NCI-H146 treated with DMSO at 0.1 percent for 48 hours (cell line): ENCODE results near the gene EHBP1.

ENCODE experiments used
- DNase-seq: peaks from one replicate; lab custom pipeline; 2025; ENCODE audit not compliant: unreplicated experiment; lab: John Stamatoyannopoulos, UW

EHBP1 gene

DNA sequence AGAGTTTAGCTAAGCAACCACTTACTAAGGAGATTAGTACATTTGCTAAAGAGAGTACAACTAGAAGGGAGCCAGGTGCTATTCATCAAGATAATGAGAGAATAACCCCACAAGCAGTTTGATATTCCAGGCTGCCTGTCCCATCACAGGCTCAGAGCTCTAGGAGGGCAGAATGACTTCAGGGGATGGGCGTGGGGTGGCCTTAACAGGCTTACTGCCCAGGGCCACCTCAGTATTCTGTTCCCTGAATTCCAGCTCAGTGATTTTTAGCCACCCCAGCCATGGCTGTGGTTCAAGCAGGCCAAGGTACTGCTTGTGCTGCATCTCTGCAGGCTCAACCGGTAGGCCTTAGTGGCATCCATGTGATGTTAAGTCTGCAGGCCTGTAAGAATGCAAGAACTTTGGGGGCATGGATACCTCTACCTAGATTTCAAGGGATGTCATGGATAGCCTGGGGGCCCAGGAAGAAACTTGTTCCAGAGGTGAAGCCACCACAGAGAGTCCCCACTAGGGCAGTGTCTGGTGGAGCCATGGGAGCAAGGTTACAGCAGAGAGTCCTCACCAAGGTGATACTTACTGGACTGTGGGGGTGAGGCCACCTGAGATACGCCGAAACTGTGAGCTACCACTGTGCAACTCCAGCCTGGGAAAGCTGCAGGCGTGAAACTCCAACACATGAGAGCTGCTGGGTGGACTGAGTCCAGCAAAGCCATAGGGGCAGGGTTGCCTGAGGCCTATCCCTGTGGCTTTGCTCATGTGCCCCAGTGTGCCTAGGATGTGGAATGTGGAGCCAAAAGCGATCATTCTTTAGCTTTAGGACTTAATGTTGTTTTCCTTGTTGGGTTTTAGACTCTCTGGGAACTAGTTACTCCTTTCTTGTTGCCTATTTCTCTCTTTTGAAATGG, 107.7 kb downstream of the EHBP1 start:
- no peak for DNase-seq

DNA sequence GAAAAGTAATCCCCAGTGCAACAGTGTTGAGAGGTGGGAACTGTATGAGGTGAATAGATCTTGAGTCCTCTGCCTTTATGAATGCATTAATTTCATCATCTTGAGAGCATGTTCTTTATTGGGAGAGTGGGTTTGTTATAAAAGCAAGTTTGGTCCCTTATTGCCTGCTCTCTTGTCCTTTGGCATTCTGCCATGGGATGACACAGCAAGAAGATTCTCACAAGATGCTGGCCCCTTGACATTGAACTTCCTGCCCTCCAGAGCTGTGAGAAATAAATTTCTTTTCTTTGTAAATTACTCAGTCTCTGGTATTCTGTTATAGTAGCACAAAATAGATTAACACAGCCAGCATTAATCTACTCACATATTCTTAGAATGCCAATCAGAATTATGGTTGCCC, 108.6 kb downstream of the EHBP1 start:
- no peak for DNase-seq

DNA sequence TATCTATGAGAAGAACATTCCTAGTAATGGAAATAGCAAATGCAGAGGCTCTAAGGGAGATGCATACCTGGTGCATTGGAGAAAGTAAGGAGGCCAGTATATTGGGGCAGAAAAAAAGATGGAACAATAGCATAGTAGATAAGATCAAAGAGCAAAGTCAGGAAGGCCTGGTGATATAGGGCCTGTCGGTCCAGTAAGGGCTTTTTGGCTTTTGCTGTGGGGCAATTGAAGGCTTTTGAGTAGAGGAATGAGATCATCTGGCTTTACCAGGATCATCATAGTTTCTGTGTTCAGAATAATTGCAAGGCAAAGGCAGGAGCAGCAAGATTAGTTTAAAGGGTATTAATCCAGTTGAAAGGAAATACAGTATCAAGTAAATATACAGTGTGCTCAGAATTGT, 111.8 kb downstream of the EHBP1 start:
- no peak for DNase-seq

DNA sequence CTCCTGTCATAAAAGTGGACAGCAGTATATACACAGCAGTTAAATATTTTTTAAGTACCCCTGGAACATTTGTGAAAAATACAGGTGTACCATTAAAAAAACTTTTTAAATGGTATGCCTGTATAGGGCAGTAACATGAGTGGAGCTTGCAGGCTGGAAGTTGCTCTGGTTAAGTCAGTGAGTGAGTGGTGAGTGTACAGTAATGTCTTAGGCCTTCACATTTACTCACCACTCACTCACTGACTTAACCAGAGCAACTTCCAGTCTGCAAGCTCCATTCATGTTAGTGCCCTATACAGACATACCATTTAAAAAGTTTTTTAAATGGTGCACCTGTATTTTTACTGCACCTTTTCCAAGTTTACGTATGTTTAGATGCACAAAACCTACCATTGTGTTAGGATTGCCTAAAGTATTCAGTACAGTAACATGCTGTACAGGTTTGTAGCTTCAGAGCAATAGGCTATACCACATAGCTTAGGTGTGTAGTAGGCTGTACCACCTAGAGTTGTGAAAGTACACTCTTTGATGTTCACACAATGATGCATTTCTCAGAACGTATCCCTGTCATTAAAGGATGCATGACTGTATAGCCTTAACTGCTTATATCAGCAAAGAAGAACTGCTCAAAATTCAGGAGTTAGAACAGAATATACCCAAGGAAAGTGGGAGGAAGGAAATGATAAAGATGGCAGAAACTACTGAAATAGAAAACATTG, 112.6 kb downstream of the EHBP1 start:
- no peak for DNase-seq

DNA sequence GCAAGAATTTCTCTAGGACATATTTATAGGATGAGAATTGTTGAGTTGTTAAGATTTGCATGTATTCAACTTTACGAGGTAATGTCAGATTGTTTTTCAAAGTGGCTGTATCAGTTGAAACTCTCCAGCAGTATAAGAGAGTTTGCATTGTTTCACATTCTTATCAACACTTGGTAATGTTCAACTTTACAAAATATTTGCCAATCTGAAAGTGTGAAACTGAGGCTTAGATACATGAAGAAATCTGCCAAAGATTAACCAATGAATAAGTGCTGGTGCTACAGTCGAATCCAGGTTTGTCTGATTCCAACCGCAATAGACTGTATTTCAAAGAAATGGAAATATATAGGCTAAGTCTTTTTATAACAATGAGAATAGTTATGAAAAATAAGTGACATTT, 117.0 kb downstream of the EHBP1 start:
- no peak for DNase-seq

DNA sequence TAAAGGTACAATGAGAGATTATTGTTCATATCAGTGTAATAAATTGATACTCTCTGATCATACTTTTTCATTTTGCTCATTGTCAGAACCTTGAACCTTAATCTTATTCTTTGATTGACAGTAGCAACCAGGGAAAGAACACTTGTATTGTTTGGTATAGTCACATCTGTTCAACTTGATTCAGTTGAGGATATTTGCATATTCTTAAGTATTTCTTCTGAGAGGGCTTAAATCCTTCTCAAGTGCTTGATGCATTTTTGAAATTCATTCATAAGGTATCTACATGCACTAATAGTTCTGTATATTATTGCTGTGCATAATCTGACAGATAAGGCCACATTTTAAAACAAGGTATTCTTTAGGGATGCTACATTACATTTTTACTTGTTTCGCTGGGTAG, 118.9 kb downstream of the EHBP1 start:
- no peak for DNase-seq

DNA sequence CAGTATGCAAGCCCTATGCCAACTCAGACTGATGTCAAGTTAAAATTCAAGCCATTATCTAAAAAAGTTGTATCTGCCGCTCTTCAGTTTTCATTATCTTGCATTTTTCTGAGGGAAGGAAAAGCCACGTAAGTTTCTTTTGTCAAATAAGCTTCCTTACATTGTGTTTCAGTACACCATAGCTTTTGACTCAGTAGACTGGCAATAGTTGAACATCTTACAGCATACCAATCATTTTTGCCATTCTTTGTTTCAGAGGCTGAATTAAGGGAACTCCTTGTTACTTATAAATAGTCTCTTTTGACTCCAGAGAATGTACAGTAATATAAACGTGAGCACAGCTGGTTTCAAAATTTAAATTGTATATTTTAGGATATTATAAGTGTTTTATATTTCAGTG, 120.6 kb downstream of the EHBP1 start:
- DNase-seq, result no peak

DNA sequence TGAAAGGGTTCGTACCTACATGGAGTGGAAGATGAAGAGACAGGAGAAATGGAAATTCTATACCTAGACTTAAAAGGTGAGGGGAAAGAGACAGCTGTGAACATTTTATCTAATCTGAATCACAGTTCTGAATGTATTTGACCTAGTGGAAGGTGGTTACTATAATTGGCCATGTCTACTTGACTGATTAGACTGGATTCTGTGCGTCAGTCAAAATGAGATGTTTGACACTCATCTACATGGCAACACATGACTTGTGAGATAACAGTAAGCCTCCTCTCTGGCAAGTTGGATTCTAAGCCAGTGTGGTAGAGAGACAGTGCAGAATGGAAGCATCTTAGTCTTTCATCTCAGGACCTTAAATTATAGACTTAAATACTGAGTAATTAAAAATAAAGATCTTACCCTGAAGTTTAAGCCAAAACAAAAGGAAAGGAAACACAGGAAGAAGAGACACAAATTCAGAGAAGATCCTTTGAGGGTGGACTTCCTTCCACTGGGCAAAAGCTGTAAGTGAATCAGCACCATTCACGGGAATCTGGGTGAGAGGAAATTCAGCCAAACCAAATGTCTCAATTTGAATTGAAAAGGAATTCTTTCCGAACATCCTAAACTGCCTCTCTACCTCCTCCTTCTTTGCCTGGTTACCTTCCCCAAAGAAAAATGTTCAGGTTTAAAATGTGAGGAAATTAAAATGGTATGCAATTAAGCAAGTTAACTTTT, 121.6 kb downstream of the EHBP1 start:
- DNase-seq, result no peak

DNA sequence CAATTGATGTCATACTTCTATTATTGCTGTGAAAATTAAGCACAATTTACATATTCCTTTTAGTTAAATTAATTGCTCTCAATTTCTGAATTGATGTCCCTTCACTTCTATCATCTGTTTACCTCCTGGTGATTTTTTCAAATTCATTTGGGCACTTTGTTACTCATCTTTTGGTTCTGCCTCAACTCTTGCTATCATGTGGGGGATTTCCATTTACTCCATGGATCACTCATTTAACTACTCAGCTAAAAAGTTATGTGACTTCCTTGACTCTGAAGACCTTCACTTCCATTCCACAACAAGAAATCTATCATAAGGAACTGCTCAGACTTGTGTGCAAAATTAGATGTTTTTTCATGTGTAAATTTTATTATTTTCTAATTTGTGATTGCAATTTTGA, 126.2 kb downstream of the EHBP1 start:
- no peak for DNase-seq

DNA sequence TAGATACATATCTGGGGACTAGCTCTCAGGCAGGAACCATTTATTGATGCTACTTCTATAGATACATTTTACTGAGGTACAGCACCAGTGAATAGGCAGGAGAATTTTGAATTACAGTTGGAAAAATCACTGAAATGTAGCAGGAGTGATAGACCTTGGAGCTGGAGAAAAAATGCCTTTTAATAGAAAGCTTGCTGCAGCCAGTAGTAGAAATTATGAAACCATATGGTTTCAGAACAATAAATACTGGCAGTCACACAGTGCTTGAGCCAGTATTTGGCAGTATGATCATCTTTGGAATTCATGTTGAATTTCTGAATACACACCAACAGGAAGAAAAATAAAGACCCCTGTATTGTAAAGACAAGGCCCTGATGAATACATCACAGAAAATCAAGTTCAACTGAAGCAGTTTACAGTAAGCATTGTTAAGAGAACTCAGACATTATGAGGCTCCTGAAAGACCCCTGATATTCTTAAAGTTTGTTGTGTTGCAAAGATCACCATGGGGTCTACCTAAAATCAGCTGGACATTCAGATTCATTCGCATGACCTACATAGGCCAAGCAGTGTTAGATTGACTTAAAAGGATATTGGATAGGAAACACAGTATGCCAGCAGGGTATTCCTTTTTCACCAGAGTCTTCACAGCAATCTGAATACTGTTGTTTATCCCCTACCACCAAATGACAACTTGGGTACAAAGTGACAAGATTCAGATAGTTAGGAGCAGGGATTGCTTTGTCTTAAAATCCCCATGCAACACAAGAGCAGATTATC, 139.0 kb downstream of the EHBP1 start:
- no peak for DNase-seq

DNA sequence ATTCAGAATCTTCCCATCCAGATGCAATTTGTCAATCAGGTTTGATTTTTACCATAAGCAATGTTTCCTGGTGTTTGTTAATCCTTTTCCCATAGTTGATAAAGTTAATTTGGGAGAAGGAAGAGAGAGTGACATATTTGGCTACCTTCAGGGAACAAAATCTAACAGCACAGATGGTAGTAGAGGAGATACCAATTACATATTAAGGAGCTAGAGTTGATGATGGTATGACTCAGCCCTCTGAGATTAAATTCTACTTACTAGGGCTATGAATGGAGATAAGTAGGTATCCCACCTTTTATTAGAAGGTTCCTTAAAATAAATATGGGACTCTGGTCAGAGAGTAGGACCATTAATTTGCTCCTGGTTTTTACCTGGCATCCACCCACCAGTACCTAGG, 139.7 kb downstream of the EHBP1 start:
- no peak for DNase-seq

DNA sequence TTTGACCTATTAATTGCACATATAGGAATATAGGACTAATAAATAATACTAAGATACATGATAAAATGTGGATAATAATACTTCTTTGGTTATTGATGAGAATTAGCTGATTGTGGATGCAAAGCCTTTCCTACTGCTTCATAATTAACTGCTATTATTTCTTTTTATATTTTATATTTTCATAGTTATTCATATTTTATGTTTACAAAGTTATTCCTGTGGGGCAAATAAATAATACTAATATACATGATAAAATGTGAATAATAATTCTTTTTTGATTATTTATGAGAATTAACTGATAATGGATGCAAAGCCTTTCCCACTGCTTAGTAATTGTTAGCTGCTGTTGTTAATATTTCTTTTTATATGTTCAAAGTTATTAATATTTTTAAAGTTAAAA, 146.7 kb downstream of the EHBP1 start:
- DNase-seq, result no peak

DNA sequence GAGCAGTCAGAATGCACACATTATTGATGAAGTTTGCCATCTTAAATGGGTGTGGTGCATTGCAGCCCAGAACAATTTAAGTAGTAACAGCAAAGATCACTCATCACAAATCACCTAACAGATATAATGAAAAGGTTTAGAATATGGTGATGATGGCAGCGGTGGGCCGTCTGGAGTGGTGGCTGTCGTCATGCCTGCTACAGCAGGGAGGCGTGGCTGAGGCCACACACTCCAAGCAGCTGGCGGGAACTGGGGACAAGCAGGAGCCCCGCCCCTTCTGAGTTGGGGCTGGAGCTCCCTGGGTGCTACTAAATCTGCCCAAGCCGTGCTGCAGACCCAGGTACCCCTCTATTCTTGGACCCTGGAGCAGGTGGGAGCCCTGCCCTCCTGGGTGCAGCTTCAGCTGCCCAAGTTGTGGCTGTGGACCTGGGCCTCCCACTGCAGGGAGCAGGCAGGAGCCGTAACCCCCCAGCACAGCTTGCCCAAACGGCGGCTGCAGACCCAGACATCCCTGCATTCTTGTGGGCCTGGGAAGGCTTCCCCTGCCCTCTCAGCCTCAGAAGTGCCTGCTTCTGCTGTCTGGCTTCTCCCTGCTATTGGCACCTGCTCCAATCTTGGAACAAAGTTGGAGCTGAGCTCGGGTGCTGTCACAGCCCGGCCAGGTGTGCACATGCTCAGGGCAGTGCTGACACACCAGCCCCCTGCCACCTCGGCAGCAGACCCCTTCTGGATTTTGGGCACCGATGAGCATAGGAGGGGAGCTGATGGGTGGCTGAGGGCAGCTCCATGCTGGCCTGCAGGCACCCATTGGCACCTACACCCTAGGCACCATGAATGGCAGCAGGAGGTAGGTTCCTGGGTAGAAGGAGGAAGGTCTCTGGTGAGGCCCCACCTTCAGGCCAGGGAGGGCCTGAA, 149.3 kb downstream of the EHBP1 start:
- DNase-seq, result no peak

DNA sequence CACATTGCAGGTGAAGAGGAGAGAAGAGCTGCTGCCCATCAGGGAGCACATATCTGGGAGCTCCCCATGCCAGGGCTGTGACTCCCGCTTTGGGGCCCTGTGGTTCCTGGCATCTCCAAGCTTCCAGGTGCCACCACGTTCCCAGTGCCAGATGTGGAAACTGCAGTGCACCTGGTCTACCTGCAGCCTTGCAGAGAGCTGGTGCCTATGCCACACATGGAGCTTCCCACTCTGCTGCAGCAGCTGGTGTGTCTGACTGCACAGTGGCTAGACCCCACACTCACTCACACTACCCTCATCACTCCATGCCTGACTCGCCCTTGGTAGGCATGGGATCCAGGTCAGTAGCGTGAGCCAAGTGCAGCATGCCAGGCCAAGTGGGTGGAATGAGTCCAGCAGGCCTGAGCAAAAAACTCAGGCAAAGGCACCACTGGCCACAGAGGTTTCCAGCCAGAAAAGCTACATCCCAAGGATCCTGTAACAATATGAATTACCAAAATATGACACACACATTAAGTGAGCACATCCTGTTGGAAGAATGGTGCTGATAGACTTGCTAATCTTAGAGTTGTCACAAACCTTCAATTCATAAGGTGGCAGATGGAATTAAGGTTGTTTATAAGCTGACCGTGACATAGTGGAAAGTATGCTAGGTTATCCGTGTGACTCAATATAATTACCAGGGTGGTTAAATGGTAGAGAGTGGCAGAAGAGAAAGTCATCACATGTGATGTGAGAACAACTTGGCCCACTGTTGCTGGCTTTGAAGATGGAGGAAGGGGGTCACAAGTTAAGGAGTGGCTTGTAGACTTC, 150.9 kb downstream of the EHBP1 start:
- DNase-seq, result no peak

DNA sequence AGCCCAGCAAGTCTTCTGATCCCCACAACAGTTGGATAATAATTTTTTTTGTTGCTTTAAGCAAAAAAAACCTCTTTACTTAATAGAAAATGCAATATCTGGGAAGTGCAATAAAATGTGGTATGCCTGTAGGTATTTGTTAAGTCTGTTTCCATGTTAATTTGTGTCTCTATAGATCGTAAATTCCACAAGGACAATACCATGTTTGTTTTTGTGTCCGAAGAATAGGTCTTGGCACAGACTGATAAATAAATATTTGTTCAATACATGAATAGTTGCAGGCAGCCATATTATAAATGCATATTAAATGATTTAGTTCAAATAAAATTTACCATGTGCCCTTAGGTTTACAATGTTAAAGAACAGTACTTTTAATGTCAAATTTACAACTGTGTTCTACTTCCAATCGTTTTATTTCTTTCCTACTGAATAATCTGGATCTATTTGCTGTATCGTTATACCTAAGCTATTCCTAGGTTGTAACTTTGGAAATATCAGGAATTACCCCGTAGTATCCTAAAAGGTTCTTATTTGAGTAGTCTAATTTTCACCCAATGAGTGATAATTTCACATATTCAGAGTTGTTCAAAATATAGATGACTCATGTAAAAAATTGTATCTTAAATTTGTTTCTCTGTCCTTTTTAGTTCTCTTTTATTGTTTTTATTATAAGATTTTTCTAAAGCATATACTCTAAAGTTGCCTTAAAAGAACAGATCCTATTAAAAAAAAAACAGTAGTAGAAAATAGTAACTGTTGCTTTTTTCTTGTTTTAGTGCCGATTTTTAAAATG, 151.8 kb downstream of the EHBP1 start:
- DNase-seq, result no peak

DNA sequence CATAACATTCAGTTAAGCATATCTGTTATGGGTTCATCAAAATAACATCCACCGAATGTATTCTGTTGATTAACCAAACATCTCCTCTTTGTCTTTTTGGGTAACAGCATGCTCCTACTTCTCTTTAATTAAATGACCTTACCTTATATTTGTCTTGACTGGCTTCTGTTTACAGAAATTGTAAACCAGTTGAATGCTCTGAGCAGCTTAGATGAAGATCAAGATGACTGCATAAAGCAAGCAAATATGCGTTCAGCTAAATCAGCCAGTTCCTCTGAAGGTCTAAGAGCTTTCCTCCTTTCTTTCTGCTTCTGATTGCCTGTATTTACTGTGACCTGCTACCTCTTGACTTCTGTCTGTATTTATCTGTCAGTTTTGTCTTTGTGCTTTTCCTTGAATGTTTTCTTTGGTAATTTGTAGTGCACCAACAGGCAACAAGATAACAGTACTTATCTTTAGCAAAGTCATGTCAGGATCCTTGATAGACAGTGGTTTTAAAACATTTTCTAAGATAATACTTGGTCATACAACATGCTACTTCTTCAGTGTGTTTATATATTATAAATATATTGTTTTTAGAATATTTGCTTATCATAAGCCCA, 152.8 kb downstream of the EHBP1 start:
- no peak for DNase-seq

DNA sequence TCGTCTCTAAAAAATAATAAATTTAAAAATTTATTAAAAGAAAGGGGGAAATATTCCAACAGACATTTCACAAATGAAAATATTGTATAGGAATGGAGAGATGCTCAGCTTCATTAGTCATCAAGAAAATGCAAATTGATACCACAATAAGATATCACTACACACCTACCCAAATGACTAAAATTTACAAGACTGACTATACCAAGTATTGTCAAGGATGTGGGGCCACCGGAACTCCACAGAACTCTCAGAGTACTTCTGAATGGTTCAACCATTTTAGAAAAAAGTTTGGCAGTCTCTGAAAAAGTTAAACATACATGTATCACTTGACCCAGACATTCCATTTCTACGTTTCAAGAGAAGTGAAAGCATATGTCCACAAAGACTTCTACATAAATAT, 163.4 kb downstream of the EHBP1 start:
- DNase-seq, result no peak

DNA sequence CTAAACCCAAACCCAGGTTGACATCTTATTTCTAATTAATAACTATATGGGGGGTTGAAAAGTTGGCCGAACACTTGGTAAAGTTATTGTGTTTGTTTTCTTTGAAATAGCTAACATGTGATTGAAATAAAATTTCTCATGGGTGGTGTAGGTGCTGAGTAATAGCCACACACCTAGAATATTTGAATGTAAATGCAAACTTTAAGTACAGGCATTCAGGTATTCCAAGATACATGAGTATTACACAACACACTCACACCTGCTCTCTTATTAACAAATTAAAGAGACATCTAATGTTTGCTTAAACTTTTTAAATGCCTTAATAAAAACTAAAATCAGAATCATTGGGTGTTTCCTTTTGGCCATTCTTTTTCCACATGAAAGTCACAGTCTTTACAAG, 165.5 kb downstream of the EHBP1 start:
- no peak for DNase-seq
